ENCODE measurements around the gene ALDH1L1.

The ALDH1L1 gene

GRCh38 chr3:126216416-126216815, 36.0 kb upstream of the ALDH1L1 start:
- Histone ChIP-seq H3K9me3 (ENCODE audit: control insufficient read depth, insufficient read depth, low read depth, low read length) (no peaks in the 10 kb centered on the region), H3K4me1 (ENCODE audit: control insufficient read depth, insufficient read depth, low read length) (peaks cover 2% of the 10 kb centered on the region; the same call in 1 of the 2 replicates), H3K36me3 (ENCODE audit: control insufficient read depth in 2 of 2, insufficient read depth in 1 of 2, low read length in 2 of 2) (no peaks in the 10 kb centered on the region), H3K27ac (ENCODE audit: extremely low read depth, low read depth, low read length) (no peak overlapping the region), H3K4me3 (ENCODE audit: low read depth, low read length) (no peak overlapping the region)
- TF ChIP-seq ZNF423 (tag by site-specific recombination; IDR thresholded peaks at IDR 0.05) (no peak), ZNF18 (tag by site-specific recombination; IDR thresholded peaks at IDR 0.05) (no peak)
- ChIA-PET POLR2A (no interaction called here), CTCF (interaction anchor here (1.1 kb wide), 1 partner anchor 35 kb away, joined by 3 read pairs; no protein-coding TSS in a partner anchor)

GRCh38 chr3:126213379-126214028, 33.1 kb upstream of the ALDH1L1 start:
- H3K4me3 ChIP-seq (ENCODE audit: low read depth, low read length) = no peak overlapping the region; the same call in 1 of the 2 replicates
- H3K9me3 ChIP-seq (ENCODE audit: control insufficient read depth, insufficient read depth, low read depth, low read length) = no peaks in the 10 kb centered on the region
- ChIA-PET CTCF (interaction anchor here (0.6 to 1.4 kb wide), 4 partner anchors 16 to 79 kb away, joined by 3 to 10 read pairs (median 4); no protein-coding TSS in a partner anchor), POLR2A (no interaction called here)
- H3K4me1 ChIP-seq (ENCODE audit: control insufficient read depth, insufficient read depth, low read length) = peaks cover 2% of the 10 kb centered on the region; the same call in 1 of the 2 replicates
- TF ChIP-seq TSHZ1 (tag by site-specific recombination; IDR thresholded peaks at IDR 0.05; ENCODE audit: borderline replicate concordance) (no peak), ZNF169 (tag by site-specific recombination; IDR thresholded peaks at IDR 0.05) (no peak), ZNF157 (tag by site-specific recombination; IDR thresholded peaks at IDR 0.05) (no peak), ZNF701 (tag by site-specific recombination; IDR thresholded peaks at IDR 0.05) (no peak), ZFP69B (tag by site-specific recombination; IDR thresholded peaks at IDR 0.05) (no peak), ZNF621 (tag by site-specific recombination; IDR thresholded peaks at IDR 0.05) (no peak), ZNF707 (tag by site-specific recombination; IDR thresholded peaks at IDR 0.05) (no peak), ZNF514 (tag by site-specific recombination; IDR thresholded peaks at IDR 0.05) (no peak)
- no peaks in the 10 kb centered on the region for H3K36me3 ChIP-seq (ENCODE audit: control insufficient read depth in 2 of 2, insufficient read depth in 1 of 2, low read length in 2 of 2)
- H3K27ac ChIP-seq (ENCODE audit: extremely low read depth, low read depth, low read length) = no peak overlapping the region

- no peaks in the 10 kb centered on the region for H3K36me3 ChIP-seq (ENCODE audit: control insufficient read depth in 2 of 2, insufficient read depth in 1 of 2, low read length in 2 of 2)
- H3K27ac ChIP-seq (ENCODE audit: extremely low read depth, low read depth, low read length) = no peak overlapping the region
- POLR2A ChIA-PET = no interaction called here
- no peaks in the 10 kb centered on the region for H3K9me3 ChIP-seq (ENCODE audit: control insufficient read depth, insufficient read depth, low read depth, low read length)
- CTCF ChIA-PET = interaction anchor here (0.6 to 1.4 kb wide), 4 partner anchors 16 to 79 kb away, joined by 3 to 10 read pairs (median 4); no protein-coding TSS in a partner anchor
- peaks cover 2% of the 10 kb centered on the region; the same call in 1 of the 2 replicates for H3K4me1 ChIP-seq (ENCODE audit: control insufficient read depth, insufficient read depth, low read length)
- H3K4me3 ChIP-seq (ENCODE audit: low read depth, low read length) = peak overlapping the region; percentile 31
- TF ChIP-seq PATZ1 (tag by site-specific recombination; IDR thresholded peaks at IDR 0.05) = peak; percentile 54; the same call in 1 of the 2 replicates
- no peak for TF ChIP-seq ZNF548 (tag by site-specific recombination; IDR thresholded peaks at IDR 0.05)
- no peak for TF ChIP-seq ZNF701 (tag by site-specific recombination; IDR thresholded peaks at IDR 0.05)
- TF ChIP-seq ZBTB26 (tag by site-specific recombination; optimal IDR thresholded peaks at IDR 0.05) = peak; percentile 18
- TF ChIP-seq ZNF692 (tag by site-specific recombination; IDR thresholded peaks at IDR 0.05) = peak; percentile 79; the same call in 1 of the 2 replicates
- peak; percentile 32; the same call in 1 of the 2 replicates for TF ChIP-seq ZIC2 (tag by site-specific recombination; IDR thresholded peaks at IDR 0.05)
- TF ChIP-seq ZSCAN18 (tag by site-specific recombination; IDR thresholded peaks at IDR 0.05) = no peak
- TF ChIP-seq ZNF335 (tag by site-specific recombination; conservative IDR thresholded peaks at IDR 0.05) = 0 out of 2 replicates have a peak, but pooled peaks have one; percentile 25
Measured at GRCh38 chr3:126212620-126213378, 32.4 kb upstream of the ALDH1L1 start.
